Breast epithelium (tissue), 4 donors: ENCODE measurements around the gene SYNE1. TPM values are rescaled to one million over a fixed set of nuclear protein-coding genes. Genes with fewer than 3 reads are reported as not detected.

ENCODE experiments used
- DNase-seq, 2 donors: peaks; one replicate each; pipeline ENCODE4 v3.0.0-alpha.2; 2019; ENCODE audit warnings: low spot score in 2 of 2
- H3K27ac ChIP-seq, 2 donors: fragments of 200-600 bp; sonication (generic) in 1 of 2; one replicate each; pipeline ENCODE4 v1.5.1; 2016 to 2019; ENCODE audit warnings: mild to moderate bottlenecking in 1 of 2
- H3K27me3 ChIP-seq, 2 donors: fragments of 200-600 bp; sonication (generic) in 1 of 2; one replicate each; pipeline versions ENCODE4 v1.5.1 to v1.6.0; 2017 to 2019; ENCODE audit warnings: control low read depth in 1 of 2, mild to moderate bottlenecking in 1 of 2
- H3K36me3 ChIP-seq: fragments of 200-600 bp; one replicate; pipeline ENCODE4 v1.5.1; 2019
- H3K4me1 ChIP-seq, 2 donors: fragments of 200-600 bp; sonication (generic); one replicate each; pipeline ENCODE4 v1.5.1; 2016 to 2019; ENCODE audit warnings: control low read depth in 1 of 2
- H3K4me3 ChIP-seq, 3 donors: fragments of 200-600 bp; sonication (generic); 1 replicate in 2 of 3; 2 replicates in 1 of 3; pipeline ENCODE4 v1.5.1; 2016 to 2019; ENCODE audit warnings: mild to moderate bottlenecking in 3 of 3, moderate library complexity in 2 of 3
- H3K9me3 ChIP-seq, 2 donors: fragments of 200-600 bp; sonication (generic) in 1 of 2; one replicate each; pipeline ENCODE4 v1.5.1; 2016 to 2019; ENCODE audit warnings: control low read depth in 1 of 2
- POLR2A ChIP-seq: fragments of 450-650 bp; IDR thresholded peaks from one replicate; pipeline ENCODE4 v1.6.1; 2016; ENCODE audit warnings: antibody characterized with exemption, mild to moderate bottlenecking, moderate library complexity
- POLR2AphosphoS5 ChIP-seq, 3 donors: sonication (generic); formaldehyde crosslinking; IDR thresholded peaks; one replicate each; pipeline ENCODE4 v1.6.1; 2017; ENCODE audit warnings: antibody characterized with exemption in 3 of 3
- intact Hi-C: fragments of 100-400 bp; cut with DNase I; formaldehyde crosslinking; loops from one replicate; pipeline ENCODE4 v1.15.1; 2023; ENCODE audit warnings: low total_unique reads
- total RNA-seq, 3 donors: library from RNA; depleted of rRNA; stranded (reverse); fragments of >200 nt; gene quantifications; one replicate each; pipeline ENCODE4 v1.1.0, GENCODE V29; 2016
- TF ChIP-seq, protein P1 (sequence below), 3 donors: fragments of 450-650 bp; IDR thresholded peaks; one replicate each; pipeline ENCODE4 v1.5.1; 2016 to 2017; ENCODE audit warnings: antibody characterized with exemption in 3 of 3, mild to moderate bottlenecking in 3 of 3, moderate library complexity in 3 of 3

The SYNE1 gene
- total RNA-seq, 3 donors from 2014 or later, result 80.9 to 106 (median 95.7) TPM

DNA sequence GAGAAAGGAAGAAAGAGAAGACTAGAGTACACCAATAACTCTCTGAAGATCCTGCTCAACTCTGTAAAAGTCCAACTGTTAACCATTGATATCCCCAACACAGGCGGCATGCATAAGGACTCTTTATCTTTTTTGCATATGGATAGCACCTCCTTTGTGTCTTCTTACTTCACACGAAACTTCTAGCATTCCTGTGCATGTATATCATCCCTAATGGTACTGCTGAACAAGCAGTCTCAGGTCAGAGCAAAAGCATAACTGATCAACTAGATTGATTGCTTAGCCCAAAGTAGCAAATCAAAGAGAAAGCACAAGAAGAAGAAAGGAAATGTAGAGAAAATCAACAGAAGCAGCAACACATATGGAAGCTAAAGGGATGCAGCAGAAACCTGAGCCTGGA lies 234.4 kb downstream of the SYNE1 start:
- TF ChIP-seq, protein P1, sequence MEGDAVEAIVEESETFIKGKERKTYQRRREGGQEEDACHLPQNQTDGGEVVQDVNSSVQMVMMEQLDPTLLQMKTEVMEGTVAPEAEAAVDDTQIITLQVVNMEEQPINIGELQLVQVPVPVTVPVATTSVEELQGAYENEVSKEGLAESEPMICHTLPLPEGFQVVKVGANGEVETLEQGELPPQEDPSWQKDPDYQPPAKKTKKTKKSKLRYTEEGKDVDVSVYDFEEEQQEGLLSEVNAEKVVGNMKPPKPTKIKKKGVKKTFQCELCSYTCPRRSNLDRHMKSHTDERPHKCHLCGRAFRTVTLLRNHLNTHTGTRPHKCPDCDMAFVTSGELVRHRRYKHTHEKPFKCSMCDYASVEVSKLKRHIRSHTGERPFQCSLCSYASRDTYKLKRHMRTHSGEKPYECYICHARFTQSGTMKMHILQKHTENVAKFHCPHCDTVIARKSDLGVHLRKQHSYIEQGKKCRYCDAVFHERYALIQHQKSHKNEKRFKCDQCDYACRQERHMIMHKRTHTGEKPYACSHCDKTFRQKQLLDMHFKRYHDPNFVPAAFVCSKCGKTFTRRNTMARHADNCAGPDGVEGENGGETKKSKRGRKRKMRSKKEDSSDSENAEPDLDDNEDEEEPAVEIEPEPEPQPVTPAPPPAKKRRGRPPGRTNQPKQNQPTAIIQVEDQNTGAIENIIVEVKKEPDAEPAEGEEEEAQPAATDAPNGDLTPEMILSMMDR (IDR thresholded peaks at IDR 0.05), result no peak
- TF ChIP-seq POLR2AphosphoS5 (IDR thresholded peaks at IDR 0.05) (no peak), POLR2A (no peak)

DNA sequence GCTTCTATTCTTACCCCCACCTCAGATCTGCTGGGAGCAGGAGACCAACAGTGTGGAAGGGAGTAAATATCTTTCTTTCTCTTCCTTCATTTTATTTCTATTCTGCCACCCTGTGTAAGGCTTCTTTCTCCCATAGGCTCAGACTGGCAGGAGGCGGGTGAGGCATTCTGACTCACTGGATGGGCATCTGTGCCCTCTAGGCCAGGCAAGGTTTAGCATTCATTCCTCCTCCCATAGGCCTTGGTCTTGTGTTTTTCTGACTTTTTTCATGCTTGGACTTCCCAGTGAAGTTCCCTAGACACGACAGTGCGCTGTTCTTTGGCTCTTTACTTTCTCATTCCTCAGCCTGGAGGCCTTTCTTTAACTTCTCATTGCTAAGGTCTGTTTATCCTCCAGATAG lies 235.2 kb downstream of the SYNE1 start:
- Histone ChIP-seq H3K27me3 (no peaks in the 10 kb centered on the region), H3K4me3 (no peak overlapping the region), H3K9me3 (no peaks in the 10 kb centered on the region), H3K27ac (no peak overlapping the region), H3K4me1 (no peaks in the 10 kb centered on the region), H3K36me3 (no peaks in the 10 kb centered on the region)
- no peak for TF ChIP-seq POLR2AphosphoS5 (IDR thresholded peaks at IDR 0.05)
- TF ChIP-seq, protein P1 (IDR thresholded peaks at IDR 0.05), result no peak
- no peak for TF ChIP-seq POLR2A
- no peak for DNase-seq
- intact Hi-C loops, result no loop called here

More for the DNA sequence above, 234.4 kb downstream of the SYNE1 start:
- H3K4me3 ChIP-seq, result no peak overlapping the region
- no peak overlapping the region for H3K27ac ChIP-seq
- no peaks in the 10 kb centered on the region for H3K4me1 ChIP-seq
- H3K9me3 ChIP-seq, result no peaks in the 10 kb centered on the region
- H3K27me3 ChIP-seq, result no peaks in the 10 kb centered on the region
- intact Hi-C loops, result no loop called here
- H3K36me3 ChIP-seq, result no peaks in the 10 kb centered on the region
- DNase-seq, result no peak

DNA sequence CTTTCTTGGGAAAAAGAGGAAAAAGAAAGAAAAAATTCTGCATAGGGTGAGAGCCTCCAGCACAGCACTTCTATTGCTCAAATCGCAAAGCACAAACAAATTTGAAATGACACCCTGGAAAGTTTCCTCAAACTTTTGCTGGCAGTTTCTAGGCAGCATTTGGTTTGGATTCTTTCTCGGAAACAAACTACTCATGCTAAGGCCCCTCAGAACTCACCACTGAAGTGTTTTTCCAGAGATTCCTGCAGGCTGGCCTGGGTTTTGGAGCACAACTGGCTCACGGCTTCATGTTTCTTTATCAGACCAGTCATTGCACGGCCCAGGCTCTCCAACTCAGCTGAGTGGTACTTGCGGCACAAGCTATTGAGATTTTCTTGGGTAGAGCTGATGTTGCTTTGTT lies 237.8 kb downstream of the SYNE1 start:
- Histone ChIP-seq H3K4me1 (no peaks in the 10 kb centered on the region), H3K27me3 (no peaks in the 10 kb centered on the region), H3K9me3 (no peaks in the 10 kb centered on the region), H3K27ac (no peak overlapping the region), H3K4me3 (no peak overlapping the region), H3K36me3 (no peaks in the 10 kb centered on the region)
- intact Hi-C loops, result no loop called here
- TF ChIP-seq, protein P1 (IDR thresholded peaks at IDR 0.05), result no peak
- TF ChIP-seq POLR2AphosphoS5 (IDR thresholded peaks at IDR 0.05) (no peak), POLR2A (no peak)
- DNase-seq, result no peak

DNA sequence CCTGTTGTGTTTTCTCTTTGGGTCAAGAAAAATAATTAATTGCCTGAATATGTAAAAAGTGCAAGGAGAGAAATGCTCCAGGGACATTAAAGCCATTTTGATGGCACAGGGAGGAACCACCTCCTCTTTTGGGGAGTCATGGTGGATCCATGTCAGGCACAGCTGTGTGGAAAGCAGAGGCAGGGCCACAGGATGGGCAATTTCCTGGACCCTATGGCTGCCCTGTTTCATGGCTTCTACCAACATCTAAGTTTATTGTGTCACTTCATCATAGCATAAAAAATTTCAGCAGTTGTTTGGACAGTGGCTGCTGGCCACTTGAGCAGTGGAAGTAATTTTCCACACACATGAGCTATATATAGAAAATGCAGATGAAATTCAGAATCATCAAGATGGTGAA lies 238.2 kb downstream of the SYNE1 start:
- Histone ChIP-seq H3K36me3 (no peaks in the 10 kb centered on the region), H3K4me1 (no peaks in the 10 kb centered on the region), H3K27me3 (no peaks in the 10 kb centered on the region), H3K27ac (peak overlapping the region in 1 of 2 donors; percentile 1), H3K9me3 (no peaks in the 10 kb centered on the region), H3K4me3 (no peak overlapping the region)
- intact Hi-C loops, result no loop called here
- no peak for DNase-seq
- TF ChIP-seq POLR2AphosphoS5 (IDR thresholded peaks at IDR 0.05) (no peak), POLR2A (no peak)
- TF ChIP-seq, protein P1 (IDR thresholded peaks at IDR 0.05), result no peak

DNA sequence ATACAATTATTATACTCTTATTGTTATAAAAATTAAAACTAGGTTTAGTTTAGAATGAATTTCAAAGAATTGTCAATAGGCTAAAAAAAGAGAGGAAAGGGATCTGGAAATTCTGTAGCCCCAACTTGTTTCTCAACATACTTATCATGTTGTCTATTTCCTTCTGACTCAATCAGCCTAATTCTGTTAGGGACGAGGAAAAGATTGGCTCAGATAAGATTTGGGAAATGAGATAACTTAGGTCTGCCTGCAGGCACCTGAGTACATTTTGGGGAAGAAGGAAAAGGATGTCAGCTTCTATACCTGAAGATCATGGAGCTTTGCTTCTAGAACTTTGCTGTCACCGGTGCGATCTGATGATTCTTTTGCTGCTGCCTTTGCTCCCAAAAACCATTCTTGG lies 238.8 kb downstream of the SYNE1 start:
- Histone ChIP-seq H3K4me1 (no peaks in the 10 kb centered on the region), H3K9me3 (no peaks in the 10 kb centered on the region), H3K36me3 (no peaks in the 10 kb centered on the region), H3K27me3 (no peaks in the 10 kb centered on the region), H3K27ac (no peak overlapping the region), H3K4me3 (no peak overlapping the region)
- TF ChIP-seq, protein P1 (IDR thresholded peaks at IDR 0.05), result no peak
- TF ChIP-seq POLR2AphosphoS5 (IDR thresholded peaks at IDR 0.05), result no peak
- no peak for TF ChIP-seq POLR2A
- no peak for DNase-seq
- intact Hi-C loops, result no loop called here
